Panc1 (cell line): ENCODE data around the gene RPS6KA4. TPM values are rescaled to one million over a fixed set of nuclear protein-coding genes. Genes with fewer than 3 reads are reported as not detected.

Experiments
- ATAC-seq: fragments of 200-7000 bp; cut with Tn5 transposase; 2 replicates; pipeline ENCODE4 v1.9.1; 2020; ENCODE audit warnings: mild to moderate bottlenecking, moderate library complexity
- BruUV-seq: library from RNA; stranded (reverse); fragments of 400-500 nt; replicated peaks from 2 replicates; lab custom pipeline; 2021; lab: Mats Ljungman, UMichigan
- CTCF ChIA-PET: fragments of 300-600 bp; sonication (Branson Sonifier 250); formaldehyde crosslinking; loops from one replicate; lab custom pipeline; 2022; ENCODE audit warnings: antibody characterized with exemption; lab: Charles Lee
- POLR2A ChIA-PET: fragments of 300-600 bp; sonication (Branson Sonifier 250); formaldehyde crosslinking; loops from one replicate; lab custom pipeline; 2022; ENCODE audit warnings: antibody characterized with exemption; lab: Charles Lee
- DNase-seq: peaks from one replicate; pipeline ENCODE4 v3.0.0-alpha.2; 2010; ENCODE audit warnings: low read depth, low spot score
- H3K27ac ChIP-seq: 2 replicates; pipeline ENCODE4 v1.5.1; 2011; ENCODE audit warnings: mild to moderate bottlenecking, low read length, inconsistent platforms
- H3K27me3 ChIP-seq: fragments of 200-500 bp; sonication (Bioruptor generic); 2 replicates; pipeline ENCODE4 v1.6.0; 2014; ENCODE audit warnings: low read length, inconsistent platforms; ENCODE audit not compliant: control insufficient read depth, insufficient read depth
- H3K36me3 ChIP-seq: fragments of 200-500 bp; sonication (Bioruptor generic); 2 replicates; pipeline ENCODE4 v1.5.1; 2014; ENCODE audit warnings: inconsistent platforms, mild to moderate bottlenecking, low read length, moderate library complexity; ENCODE audit not compliant: control insufficient read depth, insufficient read depth
- H3K4me1 ChIP-seq: 2 replicates; pipeline ENCODE4 v1.5.1; 2011; ENCODE audit warnings: inconsistent platforms, mild to moderate bottlenecking, low read length, moderate library complexity; ENCODE audit not compliant: control insufficient read depth, insufficient read depth
- H3K4me3 ChIP-seq, 2 experiments: 2 replicates each; pipeline ENCODE4 v1.5.1; 2011 to 2012; ENCODE audit warnings: low read depth in 2 of 2, low read length in 2 of 2, mild to moderate bottlenecking in 2 of 2, inconsistent platforms in 1 of 2, moderate library complexity in 1 of 2
- H3K9me3 ChIP-seq: fragments of 200-500 bp; sonication (Bioruptor generic); 2 replicates; pipeline ENCODE4 v1.5.1; 2014; ENCODE audit warnings: low read depth, mild to moderate bottlenecking, inconsistent platforms, low read length, moderate library complexity; ENCODE audit not compliant: control insufficient read depth, insufficient read depth
- POLR2AphosphoS5 ChIP-seq: IDR thresholded peaks from 2 replicates; pipeline ENCODE4 v1.6.1; 2012; ENCODE audit warnings: mild to moderate bottlenecking, low read depth, low read length, moderate library complexity
- SIN3A ChIP-seq: IDR thresholded peaks from 2 replicates; pipeline ENCODE4 v1.6.1; 2012; ENCODE audit warnings: low read depth, mild to moderate bottlenecking, low read length, moderate library complexity, borderline replicate concordance; ENCODE audit not compliant: insufficient read depth
- TCF7L2 ChIP-seq: IDR thresholded peaks from 2 replicates; pipeline ENCODE4 v1.6.1; 2011; ENCODE audit warnings: mild to moderate bottlenecking, low read depth, low read length, inconsistent platforms
- in situ Hi-C: cut with HindIII; loops from 2 replicates; pipeline ENCODE4 v1.10.0; 2016; ENCODE audit warnings: low sequenced_read_pairs, low pct_unique_long_range_greater_than_20kb
- intact Hi-C: fragments of 100-400 bp; cut with micrococcal nuclease; formaldehyde crosslinking; loops from one replicate; pipeline ENCODE4 v1.10.0; 2022; ENCODE audit not compliant: unreplicated experiment
- total RNA-seq: library from RNA; stranded (reverse); gene quantifications from one replicate; pipeline ENCODE4 v1.2.1, GENCODE V29; 2021; ENCODE audit not compliant: unreplicated experiment
- TF ChIP-seq, protein P1 (sequence below): fragments of 450-650 bp; IDR thresholded peaks from 2 replicates; pipeline ENCODE4 v1.5.1; 2017; ENCODE audit warnings: mild to moderate bottlenecking
- TF ChIP-seq, protein P2 (sequence below), 2 experiments: IDR thresholded peaks; 2 replicates each; pipeline ENCODE4 v1.6.1; 2011 to 2012; ENCODE audit warnings: low read depth in 2 of 2, control low read depth in 1 of 2, low read length in 1 of 2, mild to moderate bottlenecking in 1 of 2, moderate library complexity in 1 of 2; ENCODE audit not compliant: insufficient read depth in 1 of 2

Gene RPS6KA4
- total RNA-seq, 1 experiment from 2014 or later, result 74.0 TPM

GRCh38 chr11:64347193-64347867 lies 11.6 kb upstream of the RPS6KA4 start:
- POLR2A ChIA-PET, result interaction anchor here (0.6 kb wide), 1 partner anchor 46 kb away, joined by 6 read pairs; no protein-coding TSS in a partner anchor
- DNase-seq (no peak), ATAC-seq (no peak)
- TF ChIP-seq SIN3A (no peak), POLR2AphosphoS5 (no peak), TCF7L2 (no peak)
- TF ChIP-seq, protein P1, sequence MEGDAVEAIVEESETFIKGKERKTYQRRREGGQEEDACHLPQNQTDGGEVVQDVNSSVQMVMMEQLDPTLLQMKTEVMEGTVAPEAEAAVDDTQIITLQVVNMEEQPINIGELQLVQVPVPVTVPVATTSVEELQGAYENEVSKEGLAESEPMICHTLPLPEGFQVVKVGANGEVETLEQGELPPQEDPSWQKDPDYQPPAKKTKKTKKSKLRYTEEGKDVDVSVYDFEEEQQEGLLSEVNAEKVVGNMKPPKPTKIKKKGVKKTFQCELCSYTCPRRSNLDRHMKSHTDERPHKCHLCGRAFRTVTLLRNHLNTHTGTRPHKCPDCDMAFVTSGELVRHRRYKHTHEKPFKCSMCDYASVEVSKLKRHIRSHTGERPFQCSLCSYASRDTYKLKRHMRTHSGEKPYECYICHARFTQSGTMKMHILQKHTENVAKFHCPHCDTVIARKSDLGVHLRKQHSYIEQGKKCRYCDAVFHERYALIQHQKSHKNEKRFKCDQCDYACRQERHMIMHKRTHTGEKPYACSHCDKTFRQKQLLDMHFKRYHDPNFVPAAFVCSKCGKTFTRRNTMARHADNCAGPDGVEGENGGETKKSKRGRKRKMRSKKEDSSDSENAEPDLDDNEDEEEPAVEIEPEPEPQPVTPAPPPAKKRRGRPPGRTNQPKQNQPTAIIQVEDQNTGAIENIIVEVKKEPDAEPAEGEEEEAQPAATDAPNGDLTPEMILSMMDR, result no peak
- TF ChIP-seq, protein P2, sequence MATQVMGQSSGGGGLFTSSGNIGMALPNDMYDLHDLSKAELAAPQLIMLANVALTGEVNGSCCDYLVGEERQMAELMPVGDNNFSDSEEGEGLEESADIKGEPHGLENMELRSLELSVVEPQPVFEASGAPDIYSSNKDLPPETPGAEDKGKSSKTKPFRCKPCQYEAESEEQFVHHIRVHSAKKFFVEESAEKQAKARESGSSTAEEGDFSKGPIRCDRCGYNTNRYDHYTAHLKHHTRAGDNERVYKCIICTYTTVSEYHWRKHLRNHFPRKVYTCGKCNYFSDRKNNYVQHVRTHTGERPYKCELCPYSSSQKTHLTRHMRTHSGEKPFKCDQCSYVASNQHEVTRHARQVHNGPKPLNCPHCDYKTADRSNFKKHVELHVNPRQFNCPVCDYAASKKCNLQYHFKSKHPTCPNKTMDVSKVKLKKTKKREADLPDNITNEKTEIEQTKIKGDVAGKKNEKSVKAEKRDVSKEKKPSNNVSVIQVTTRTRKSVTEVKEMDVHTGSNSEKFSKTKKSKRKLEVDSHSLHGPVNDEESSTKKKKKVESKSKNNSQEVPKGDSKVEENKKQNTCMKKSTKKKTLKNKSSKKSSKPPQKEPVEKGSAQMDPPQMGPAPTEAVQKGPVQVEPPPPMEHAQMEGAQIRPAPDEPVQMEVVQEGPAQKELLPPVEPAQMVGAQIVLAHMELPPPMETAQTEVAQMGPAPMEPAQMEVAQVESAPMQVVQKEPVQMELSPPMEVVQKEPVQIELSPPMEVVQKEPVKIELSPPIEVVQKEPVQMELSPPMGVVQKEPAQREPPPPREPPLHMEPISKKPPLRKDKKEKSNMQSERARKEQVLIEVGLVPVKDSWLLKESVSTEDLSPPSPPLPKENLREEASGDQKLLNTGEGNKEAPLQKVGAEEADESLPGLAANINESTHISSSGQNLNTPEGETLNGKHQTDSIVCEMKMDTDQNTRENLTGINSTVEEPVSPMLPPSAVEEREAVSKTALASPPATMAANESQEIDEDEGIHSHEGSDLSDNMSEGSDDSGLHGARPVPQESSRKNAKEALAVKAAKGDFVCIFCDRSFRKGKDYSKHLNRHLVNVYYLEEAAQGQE (IDR thresholded peaks at IDR 0.05; ENCODE audit: insufficient read depth in 1 of 2, low read depth in 2 of 2, low read length in 1 of 2), result no peak
- in situ Hi-C loops, result no loop called here
- no peaks in the 10 kb centered on the region for H3K9me3 ChIP-seq
- intact Hi-C loops, result no loop called here
- no TSS peak for BruUV-seq
- H3K4me1 ChIP-seq, result peaks cover 24% of the 10 kb centered on the region
- H3K27ac ChIP-seq, result no peak overlapping the region
- no peaks in the 10 kb centered on the region for H3K27me3 ChIP-seq
- CTCF ChIA-PET, result no interaction called here
- no peak overlapping the region for H3K4me3 ChIP-seq
- H3K36me3 ChIP-seq, result no peaks in the 10 kb centered on the region

GRCh38 chr11:64348383-64349024 lies 10.5 kb upstream of the RPS6KA4 start:
- ATAC-seq, result no peak
- intact Hi-C loops, result no loop called here
- ChIA-PET POLR2A (no interaction called here), CTCF (interaction anchor here (0.5 to 1.3 kb wide), 4 partner anchors 8 to 66 kb away, joined by 6 read pairs; no protein-coding TSS in a partner anchor)
- no peaks in the 10 kb centered on the region for H3K9me3 ChIP-seq
- peaks cover 22% of the 10 kb centered on the region for H3K4me1 ChIP-seq
- TF ChIP-seq, protein P2 (IDR thresholded peaks at IDR 0.05; ENCODE audit: insufficient read depth in 1 of 2, low read depth in 2 of 2, low read length in 1 of 2), result no peak
- TF ChIP-seq SIN3A (no peak), TCF7L2 (no peak), POLR2AphosphoS5 (no peak)
- TF ChIP-seq, protein P1, result no peak
- in situ Hi-C loops, result no loop called here
- H3K27ac ChIP-seq, result no peak overlapping the region
- no peak for DNase-seq
- no TSS peak for BruUV-seq
- no peaks in the 10 kb centered on the region for H3K36me3 ChIP-seq
- H3K4me3 ChIP-seq, result no peak overlapping the region
- no peaks in the 10 kb centered on the region for H3K27me3 ChIP-seq
